GM18526 (cell line): Measurements from ENCODE around the gene AKIRIN2.

Experiments
- POLR2A ChIP-seq: IDR thresholded peaks from 3 replicates; pipeline ENCODE4 v1.6.1; 2011; ENCODE audit not compliant: insufficient read length; ENCODE audit errors: extremely low read depth

The AKIRIN2 gene

GRCh38 chr6:87671555-87672029 lies 30.4 kb downstream of the AKIRIN2 start:
- TF ChIP-seq POLR2A, result no peak

GRCh38 chr6:87670707-87671106 lies 31.3 kb downstream of the AKIRIN2 start:
- no peak for TF ChIP-seq POLR2A

GRCh38 chr6:87669051-87669450 lies 33.0 kb downstream of the AKIRIN2 start:
- no peak for TF ChIP-seq POLR2A

GRCh38 chr6:87668013-87668412 lies 34.0 kb downstream of the AKIRIN2 start:
- TF ChIP-seq POLR2A, result no peak

GRCh38 chr6:87667032-87667431 lies 35.0 kb downstream of the AKIRIN2 start:
- TF ChIP-seq POLR2A, result no peak

- TF ChIP-seq POLR2A, result no peak
These were observed 37.0 kb downstream of the AKIRIN2 start for GRCh38 chr6:87664921-87665485.

GRCh38 chr6:87663434-87663833 lies 38.6 kb downstream of the AKIRIN2 start:
- TF ChIP-seq POLR2A, result no peak

GRCh38 chr6:87661503-87661902 lies 40.5 kb downstream of the AKIRIN2 start:
- no peak for TF ChIP-seq POLR2A

GRCh38 chr6:87661016-87661415 lies 41.0 kb downstream of the AKIRIN2 start:
- no peak for TF ChIP-seq POLR2A

GRCh38 chr6:87660226-87660911 lies 41.7 kb downstream of the AKIRIN2 start:
- no peak for TF ChIP-seq POLR2A

GRCh38 chr6:87658516-87658915 lies 43.5 kb downstream of the AKIRIN2 start:
- no peak for TF ChIP-seq POLR2A

- no peak for TF ChIP-seq POLR2A
These were observed 45.2 kb downstream of the AKIRIN2 start for GRCh38 chr6:87656857-87657256.

- no peak for TF ChIP-seq POLR2A
These were observed 46.2 kb downstream of the AKIRIN2 start for GRCh38 chr6:87655824-87656223.

GRCh38 chr6:87654875-87655454 lies 47.1 kb downstream of the AKIRIN2 start:
- TF ChIP-seq POLR2A, result no peak

GRCh38 chr6:87654122-87654521 lies 47.9 kb downstream of the AKIRIN2 start:
- no peak for TF ChIP-seq POLR2A
